A549 (cell line): Measurements from ENCODE around the gene GTPBP1.

Experiments used
- CEBPB ChIP-seq, 2 experiments: fragments of >200 bp in 1 of 2; sonication (Bioruptor Twin) in 1 of 2; formaldehyde crosslinking in 1 of 2; IDR thresholded peaks; 2 replicates each; pipeline ENCODE4 v1.6.1; 2012 to 2016
- CHD2 ChIP-seq: fragments of 150-350 bp; IDR thresholded peaks from 2 replicates; pipeline ENCODE4 v1.6.1; 2014; ENCODE audit warnings: low read length; ENCODE audit not compliant: partially characterized antibody
- EP300 ChIP-seq, 2 experiments: fragments of >200 bp; sonication (Bioruptor Twin); formaldehyde crosslinking; IDR thresholded peaks; 2 replicates in 1 of 2; 3 replicates in 1 of 2; pipeline ENCODE4 v1.6.1; 2016 to 2017
- JUN ChIP-seq, 2 experiments: fragments of >200 bp; sonication (Bioruptor Twin); formaldehyde crosslinking; IDR thresholded peaks; 2 replicates in 1 of 2; 3 replicates in 1 of 2; pipeline ENCODE4 v1.6.1; 2016 to 2017
- NR3C1 ChIP-seq: fragments of >200 bp; sonication (Bioruptor Twin); formaldehyde crosslinking; IDR thresholded peaks from 3 replicates; pipeline ENCODE4 v1.6.1; 2017
- POLR2A ChIP-seq: IDR thresholded peaks from 2 replicates; pipeline ENCODE4 v1.6.1; 2012; ENCODE audit warnings: mild to moderate bottlenecking, low read length
- RAD21 ChIP-seq, 2 experiments: fragments of >200 bp in 1 of 2; sonication (Bioruptor Twin) in 1 of 2; formaldehyde crosslinking in 1 of 2; IDR thresholded peaks in 1 of 2; conservative IDR thresholded peaks in 1 of 2; 2 replicates in 1 of 2; 3 replicates in 1 of 2; pipeline ENCODE4 v1.6.1; 2012 to 2018; ENCODE audit warnings: inconsistent platforms in 1 of 2
- RFX5 ChIP-seq: fragments of 450-650 bp; IDR thresholded peaks from 2 replicates; pipeline ENCODE4 v1.7.1; 2014; ENCODE audit warnings: antibody characterized with exemption, mild to moderate bottlenecking, moderate library complexity
- TF ChIP-seq, protein P1 (sequence below): fragments of >200 bp; sonication (Bioruptor Twin); formaldehyde crosslinking; IDR thresholded peaks from 3 replicates; pipeline ENCODE4 v1.5.1; 2016
- TF ChIP-seq, protein P2 (sequence below): IDR thresholded peaks from 2 replicates; pipeline ENCODE4 v1.6.1; 2012

DNA sequence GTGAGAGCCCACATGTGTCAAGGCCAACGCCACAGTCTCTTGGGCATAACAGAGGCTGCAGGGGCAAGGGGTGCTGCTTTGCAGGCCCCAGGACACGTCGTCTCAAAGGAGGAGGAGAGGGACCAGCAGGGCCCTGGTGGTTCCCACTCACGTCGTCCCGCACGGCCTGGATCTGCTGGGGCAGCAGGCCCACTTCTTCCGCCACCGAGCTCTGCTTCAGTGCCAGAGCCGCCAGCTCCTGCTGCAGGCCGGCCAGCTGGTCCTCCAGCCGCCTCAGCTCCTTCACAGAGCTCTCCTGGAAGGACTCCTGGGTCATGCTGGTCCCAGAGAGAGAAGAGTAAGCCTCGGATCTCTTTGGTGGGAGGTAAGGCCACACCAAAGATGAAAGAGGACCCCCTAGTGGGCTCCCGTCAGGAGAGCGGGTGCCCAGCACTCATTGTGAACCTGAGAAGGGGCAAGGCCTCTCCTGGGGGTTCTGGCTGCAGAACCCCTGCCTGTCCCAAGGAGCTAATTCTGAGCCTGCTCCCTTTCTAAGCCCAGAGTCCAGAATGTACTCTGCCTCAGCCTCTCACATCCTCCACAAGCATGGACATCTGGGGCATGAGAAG, 34.5 kb downstream of the GTPBP1 start:
- no peak for TF ChIP-seq RFX5
- TF ChIP-seq, protein P1, sequence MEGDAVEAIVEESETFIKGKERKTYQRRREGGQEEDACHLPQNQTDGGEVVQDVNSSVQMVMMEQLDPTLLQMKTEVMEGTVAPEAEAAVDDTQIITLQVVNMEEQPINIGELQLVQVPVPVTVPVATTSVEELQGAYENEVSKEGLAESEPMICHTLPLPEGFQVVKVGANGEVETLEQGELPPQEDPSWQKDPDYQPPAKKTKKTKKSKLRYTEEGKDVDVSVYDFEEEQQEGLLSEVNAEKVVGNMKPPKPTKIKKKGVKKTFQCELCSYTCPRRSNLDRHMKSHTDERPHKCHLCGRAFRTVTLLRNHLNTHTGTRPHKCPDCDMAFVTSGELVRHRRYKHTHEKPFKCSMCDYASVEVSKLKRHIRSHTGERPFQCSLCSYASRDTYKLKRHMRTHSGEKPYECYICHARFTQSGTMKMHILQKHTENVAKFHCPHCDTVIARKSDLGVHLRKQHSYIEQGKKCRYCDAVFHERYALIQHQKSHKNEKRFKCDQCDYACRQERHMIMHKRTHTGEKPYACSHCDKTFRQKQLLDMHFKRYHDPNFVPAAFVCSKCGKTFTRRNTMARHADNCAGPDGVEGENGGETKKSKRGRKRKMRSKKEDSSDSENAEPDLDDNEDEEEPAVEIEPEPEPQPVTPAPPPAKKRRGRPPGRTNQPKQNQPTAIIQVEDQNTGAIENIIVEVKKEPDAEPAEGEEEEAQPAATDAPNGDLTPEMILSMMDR = no peak
- TF ChIP-seq CEBPB (IDR thresholded peaks at IDR 0.05) = no peak
- no peak for TF ChIP-seq NR3C1
- TF ChIP-seq, protein P2, sequence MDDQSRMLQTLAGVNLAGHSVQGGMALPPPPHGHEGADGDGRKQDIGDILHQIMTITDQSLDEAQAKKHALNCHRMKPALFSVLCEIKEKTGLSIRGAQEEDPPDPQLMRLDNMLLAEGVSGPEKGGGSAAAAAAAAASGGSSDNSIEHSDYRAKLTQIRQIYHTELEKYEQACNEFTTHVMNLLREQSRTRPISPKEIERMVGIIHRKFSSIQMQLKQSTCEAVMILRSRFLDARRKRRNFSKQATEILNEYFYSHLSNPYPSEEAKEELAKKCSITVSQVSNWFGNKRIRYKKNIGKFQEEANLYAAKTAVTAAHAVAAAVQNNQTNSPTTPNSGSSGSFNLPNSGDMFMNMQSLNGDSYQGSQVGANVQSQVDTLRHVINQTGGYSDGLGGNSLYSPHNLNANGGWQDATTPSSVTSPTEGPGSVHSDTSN = no peak
- TF ChIP-seq CHD2 = no peak
- TF ChIP-seq POLR2A = no peak
- TF ChIP-seq RAD21 (conservative IDR thresholded peaks at IDR 0.05 in 1 of 2, IDR thresholded peaks at IDR 0.05 in 1 of 2) = no peak
- TF ChIP-seq JUN (IDR thresholded peaks at IDR 0.05) = no peak
- no peak for TF ChIP-seq EP300 (IDR thresholded peaks at IDR 0.05)
